ENCODE data around the gene PSMD13.
A peak's percentile ranks its signal among the peaks of the same experiment; 100 is the strongest.
"Not testable (repeated sequence)": the region's sequence is repeated elsewhere in the genome, so short reads cannot be mapped to it uniquely, and the experiment has no call there.

PSMD13 gene

GRCh38 chr11:250740-251299 lies 14.0 kb downstream of the PSMD13 start:
- peak; percentile 67 for DNase-seq (ENCODE audit: low read depth)

- no peak for DNase-seq (ENCODE audit: low read depth)
Measured at GRCh38 chr11:251550-251949, 14.8 kb downstream of the PSMD13 start.

DNA sequence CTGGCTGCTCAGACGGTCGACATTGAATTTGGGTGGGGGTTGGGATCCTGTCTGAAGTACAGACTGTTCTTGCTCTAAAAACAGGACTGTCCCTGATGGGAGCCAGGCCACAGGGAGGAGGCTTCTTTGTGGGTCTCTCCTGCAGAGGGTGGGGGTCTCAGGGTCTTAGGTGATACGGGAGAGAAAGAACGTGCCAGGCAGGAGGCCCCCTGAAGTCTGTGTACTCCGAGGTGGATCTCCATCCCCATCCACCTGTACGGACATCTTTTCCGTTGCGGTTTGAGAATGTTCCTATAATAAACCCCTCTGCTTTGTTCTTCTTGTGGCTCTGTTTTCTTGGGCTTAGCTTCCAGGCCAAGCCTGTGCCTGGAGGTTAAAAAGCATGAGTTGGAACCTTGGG lies 15.9 kb downstream of the PSMD13 start:
- DNase-seq (ENCODE audit: low read depth): no peak

- no peak for DNase-seq (ENCODE audit: low read depth)
Measured at GRCh38 chr11:253160-253885, 16.5 kb downstream of the PSMD13 start.

DNA sequence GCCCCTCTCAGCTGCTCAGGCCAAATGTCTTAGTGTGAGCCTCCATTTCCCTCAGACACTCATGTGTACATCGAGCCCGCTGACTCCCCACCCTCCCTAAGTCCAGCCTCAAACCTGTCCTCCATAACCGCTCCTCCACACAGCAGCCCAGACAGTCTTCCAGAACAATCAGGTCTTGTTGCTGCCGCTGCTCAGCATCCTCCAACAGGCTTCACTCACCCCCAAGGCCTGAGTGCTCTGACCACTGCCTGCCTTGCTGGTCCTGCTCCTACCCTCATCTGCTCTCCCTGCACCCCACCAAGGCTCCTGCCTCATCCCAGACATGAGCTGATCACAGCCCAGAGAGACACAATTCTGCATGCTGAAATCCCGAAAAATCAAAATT lies 17.1 kb downstream of the PSMD13 start:
- no peak for DNase-seq (ENCODE audit: low read depth)

- DNase-seq (ENCODE audit: low read depth): no peak
Measured at GRCh38 chr11:255176-255575, 18.4 kb downstream of the PSMD13 start.

- no peak for DNase-seq (ENCODE audit: low read depth)
Measured at GRCh38 chr11:255816-256215, 19.0 kb downstream of the PSMD13 start.

- DNase-seq (ENCODE audit: low read depth): no peak
Measured at GRCh38 chr11:256952-257737, 20.4 kb downstream of the PSMD13 start.

DNA sequence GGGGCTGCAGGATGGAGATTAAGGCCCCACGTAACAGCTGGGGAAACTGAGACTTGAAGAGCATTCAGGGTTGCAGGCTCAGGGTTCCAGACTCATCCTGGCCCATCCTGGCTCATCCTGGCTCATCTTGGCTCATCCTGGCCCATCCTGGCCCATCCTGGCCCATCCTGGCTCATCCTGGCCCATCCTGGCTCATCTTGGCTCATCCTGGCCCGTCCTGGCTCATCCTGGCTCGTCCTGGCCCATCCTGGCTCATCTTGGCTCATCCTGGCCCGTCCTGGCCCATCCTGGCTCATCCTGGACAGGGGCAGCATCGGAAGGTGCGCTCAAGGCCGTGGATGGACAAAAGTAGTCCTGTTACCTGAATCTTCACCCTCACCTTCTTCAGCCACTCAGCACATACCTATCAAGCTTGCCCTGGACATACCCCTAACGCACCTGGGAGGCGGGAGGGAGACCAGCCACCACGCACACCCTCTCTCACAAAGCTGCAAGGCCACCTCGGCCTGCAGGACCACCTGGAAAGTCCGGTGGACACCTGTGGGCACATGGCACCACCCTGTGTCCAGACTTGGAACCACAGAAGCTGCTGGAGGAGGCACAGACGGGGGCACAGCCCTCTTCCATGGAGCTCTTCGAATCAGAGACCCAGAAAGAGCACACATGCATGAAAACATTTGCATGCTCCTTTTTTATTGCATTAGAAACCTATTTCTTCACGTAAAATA lies 21.2 kb downstream of the PSMD13 start:
- DNase-seq (ENCODE audit: low read depth): no peak

GRCh38 chr11:259413-259812 lies 22.6 kb downstream of the PSMD13 start:
- no peak for DNase-seq (ENCODE audit: low read depth)

DNA sequence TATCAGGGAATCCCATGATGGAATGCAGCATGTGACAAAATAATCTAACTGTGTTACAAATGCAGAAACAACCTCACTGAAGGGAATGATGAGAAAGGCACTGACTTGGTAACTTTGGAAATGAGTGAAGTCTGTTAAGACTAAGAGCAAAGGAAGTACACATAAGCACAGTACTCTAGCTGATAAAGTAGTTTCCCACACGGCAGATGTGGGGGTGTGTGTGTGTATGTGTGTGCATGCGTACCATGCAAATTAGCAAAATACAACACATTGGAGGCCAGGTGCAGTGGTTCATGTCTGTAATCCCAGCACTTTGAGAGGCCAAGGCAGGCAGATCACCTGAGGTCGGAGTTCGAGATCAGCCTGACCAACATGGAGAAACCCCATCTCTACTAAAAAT lies 24.8 kb downstream of the PSMD13 start:
- no peak for DNase-seq (ENCODE audit: low read depth)

GRCh38 chr11:266676-267439 lies 30.1 kb downstream of the PSMD13 start:
- DNase-seq (ENCODE audit: low read depth): no peak

DNA sequence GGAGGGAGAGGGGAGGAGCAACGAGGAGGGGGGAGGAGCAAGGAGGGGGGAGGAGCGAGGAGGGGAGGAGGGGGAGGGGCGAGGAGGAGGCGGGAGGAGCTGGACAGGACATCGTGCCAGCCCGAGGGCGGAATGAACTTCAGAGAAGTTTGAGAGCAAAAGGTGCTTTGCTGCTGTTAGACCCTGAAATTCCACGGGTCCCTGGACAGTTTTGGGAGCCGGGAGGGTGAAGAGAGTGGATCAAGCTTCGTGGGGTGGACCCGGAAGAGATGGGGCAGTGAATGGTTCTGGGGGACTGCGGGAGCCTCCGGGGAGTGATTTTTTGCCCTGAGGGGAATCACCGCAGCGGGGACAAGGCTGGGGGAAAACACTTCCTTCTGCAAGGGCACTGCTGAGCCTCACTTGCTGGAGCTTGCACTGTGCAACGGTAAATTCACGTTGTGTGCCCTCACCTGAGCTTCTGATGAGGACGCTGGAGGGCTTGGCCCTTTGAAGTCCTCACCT lies 30.8 kb downstream of the PSMD13 start:
- no peak for DNase-seq (ENCODE audit: low read depth)

DNA sequence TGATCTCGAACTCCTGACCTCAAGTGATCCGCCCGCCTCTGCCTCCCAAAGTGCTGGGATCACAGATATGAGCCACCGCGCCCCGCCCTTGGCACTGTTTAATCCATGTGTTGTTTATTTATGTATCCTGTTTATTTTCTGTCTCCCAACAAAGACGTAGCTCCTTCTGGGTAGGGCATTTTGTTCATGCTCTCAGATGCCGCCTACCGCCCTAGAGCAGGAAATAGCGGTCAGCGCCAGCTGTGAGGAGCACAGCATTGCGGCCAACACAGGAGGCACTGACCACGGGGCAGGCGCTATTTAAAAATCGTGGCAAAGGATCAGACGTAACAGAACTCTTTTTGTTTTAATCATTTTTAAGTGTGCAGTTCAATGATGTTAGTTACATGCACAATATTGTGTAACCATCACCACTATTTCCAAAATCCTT lies 32.0 kb downstream of the PSMD13 start:
- DNase-seq (ENCODE audit: low read depth): not testable (repeated sequence)

DNA sequence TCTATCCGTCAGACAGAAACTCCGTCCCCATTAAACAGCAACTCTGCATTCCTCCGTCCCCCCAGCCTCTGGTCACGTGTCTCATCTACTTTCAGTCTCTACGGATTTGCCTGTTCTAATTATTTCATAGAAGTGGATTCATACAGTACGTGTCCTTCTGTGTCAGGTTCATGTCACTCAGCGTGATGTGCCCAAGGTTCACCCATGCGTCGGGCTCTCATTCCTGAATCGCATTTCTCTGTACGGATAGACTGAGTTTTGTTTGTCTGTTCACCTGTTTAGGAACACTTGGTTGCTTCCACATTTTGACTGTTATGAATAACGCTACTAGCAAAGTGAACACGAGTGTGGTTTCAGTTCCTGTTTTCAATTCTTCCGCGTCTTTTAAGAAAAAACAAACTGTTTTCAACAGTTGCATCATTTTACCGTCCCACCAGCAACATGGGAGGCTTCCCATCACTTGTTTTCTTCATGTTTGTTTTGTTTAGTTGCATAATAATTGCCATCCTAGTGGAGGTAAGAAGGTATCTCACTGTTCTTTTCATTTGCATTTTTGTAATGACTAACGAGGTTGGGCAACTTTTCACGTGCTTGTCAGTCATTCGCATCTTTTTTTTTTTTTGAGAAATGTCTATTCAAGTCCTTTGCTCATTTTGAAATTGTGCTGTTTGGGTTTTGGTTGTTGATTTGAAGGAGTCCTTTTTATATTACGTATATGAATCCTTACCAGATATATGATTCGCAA lies 32.5 kb downstream of the PSMD13 start:
- DNase-seq (ENCODE audit: low read depth): no peak

- no peak for DNase-seq (ENCODE audit: low read depth)
Measured at GRCh38 chr11:270451-271318, 33.9 kb downstream of the PSMD13 start.

GRCh38 chr11:271319-271715 lies 34.5 kb downstream of the PSMD13 start:
- no peak for DNase-seq (ENCODE audit: low read depth)

DNA sequence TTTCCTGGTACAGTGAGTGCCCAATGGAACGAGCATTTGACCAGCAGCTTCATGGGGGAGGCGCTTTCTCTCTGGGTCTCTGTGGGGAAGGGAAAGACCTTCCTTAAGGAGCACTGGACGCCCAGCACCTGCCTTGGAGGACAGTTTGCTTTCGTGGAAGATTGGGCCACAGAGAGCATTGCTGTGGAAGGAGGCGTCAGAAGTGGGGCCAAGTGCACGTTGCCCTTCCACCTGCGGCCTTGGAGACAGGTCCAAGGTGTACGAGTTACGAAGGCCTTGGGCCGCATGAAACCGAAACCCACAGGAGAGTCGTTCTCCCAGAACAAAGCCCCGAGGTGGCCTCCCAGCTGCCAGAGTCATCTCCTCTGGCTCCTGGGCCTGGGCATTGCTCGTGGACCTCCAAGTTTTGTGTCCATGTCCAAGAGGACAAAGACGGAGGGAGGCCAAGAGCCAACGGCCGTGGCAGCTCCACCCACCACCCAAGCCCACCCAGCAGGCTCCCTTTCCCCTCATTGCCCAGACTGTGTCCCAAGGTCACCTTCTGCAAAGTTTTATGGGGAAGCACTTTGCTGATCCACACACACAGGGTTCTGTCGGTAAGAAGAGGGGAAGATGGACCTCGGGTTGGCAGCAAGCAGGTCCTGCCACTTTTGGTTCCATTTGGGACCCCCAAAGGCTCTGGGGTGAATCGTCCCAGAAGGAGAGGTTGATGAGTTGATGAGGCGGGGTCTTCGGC lies 35.6 kb downstream of the PSMD13 start:
- DNase-seq (ENCODE audit: low read depth): no peak

DNA sequence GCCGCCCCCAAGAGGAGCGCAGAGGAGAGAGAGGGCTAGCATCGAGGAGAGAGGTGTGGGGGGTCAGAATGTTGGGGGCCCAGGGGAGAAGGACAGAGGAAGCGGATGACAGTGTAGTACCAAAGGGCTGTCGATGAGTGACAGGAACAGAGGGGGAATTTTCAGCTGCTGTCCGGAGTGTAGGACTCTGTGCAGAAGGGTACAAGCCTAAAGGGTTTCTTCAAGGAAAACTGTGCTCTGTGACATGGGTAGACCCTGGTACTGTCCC lies 36.1 kb downstream of the PSMD13 start:
- DNase-seq (ENCODE audit: low read depth): no peak
